GM15510 (cell line): ENCODE data around the gene TNMD.

Source experiments
- POLR2A ChIP-seq: IDR thresholded peaks from 3 replicates; pipeline ENCODE4 v1.6.1; 2011; ENCODE audit warnings: borderline replicate concordance; ENCODE audit not compliant: insufficient read length; ENCODE audit errors: extremely low read depth

The TNMD gene

DNA sequence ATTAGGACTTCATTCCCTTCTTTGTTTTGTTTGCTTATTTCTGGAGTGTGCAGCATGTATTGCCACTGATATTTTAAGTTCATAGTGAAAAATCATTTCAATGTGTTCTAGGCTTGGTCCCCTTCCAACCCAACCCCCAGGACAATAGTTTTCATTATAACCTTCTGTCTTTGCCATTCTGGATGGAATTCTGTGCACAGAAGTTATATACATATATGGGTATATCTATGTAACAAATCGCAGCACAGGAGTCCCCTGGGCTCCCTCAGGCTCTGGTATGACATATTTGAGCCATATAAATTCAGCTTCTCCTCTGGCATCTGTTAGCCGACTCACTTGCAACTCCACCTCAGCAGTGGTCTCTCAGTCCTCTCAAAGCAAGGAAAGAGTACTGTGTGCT is at the start of gene TNMD:
TNMD (plus strand) TSS at position 326 of the 400 bp plus-strand sequence. CDS start 83 bp downstream, outside the sequence.
- TF ChIP-seq POLR2A, result no peak

DNA sequence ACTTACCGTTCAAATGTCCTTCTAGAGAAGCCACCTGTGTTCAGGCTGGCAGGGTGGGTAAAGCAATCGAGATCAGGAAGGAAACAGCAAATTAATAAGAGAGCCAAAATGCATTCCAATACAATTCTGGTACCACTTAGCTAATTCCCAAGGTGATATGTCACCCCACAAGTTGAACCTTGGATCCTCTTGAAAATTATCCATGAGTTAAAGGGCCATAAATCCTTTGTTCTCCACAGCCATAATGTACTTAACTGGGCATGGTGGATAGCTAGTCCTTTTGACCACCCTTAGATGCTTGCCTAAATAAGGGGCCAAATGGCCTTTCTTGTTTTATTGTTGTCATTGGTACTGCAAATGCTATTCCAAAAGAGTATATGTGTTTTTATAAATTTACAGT is 2.0 kb downstream of the TNMD start:
- no peak for TF ChIP-seq POLR2A

DNA sequence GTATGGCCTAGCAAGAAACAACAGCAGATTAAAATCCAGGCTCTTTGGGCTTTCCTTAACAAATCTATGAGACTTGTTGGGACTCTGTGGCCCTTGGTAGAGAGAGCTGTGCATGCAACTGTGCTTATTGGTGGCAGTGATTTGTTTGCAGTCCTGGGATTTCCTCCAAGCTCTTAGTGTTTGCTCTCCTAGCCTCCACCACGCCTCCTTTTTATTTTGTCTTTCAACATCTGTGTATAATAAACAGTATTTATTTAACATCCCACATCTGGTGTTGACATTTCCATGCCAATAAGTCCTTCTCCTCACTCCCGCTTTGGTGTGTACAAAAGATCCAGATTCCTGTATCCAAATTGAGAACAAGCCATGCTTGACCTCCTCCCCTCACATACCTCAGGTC is 3.1 kb downstream of the TNMD start:
- TF ChIP-seq POLR2A, result no peak

DNA sequence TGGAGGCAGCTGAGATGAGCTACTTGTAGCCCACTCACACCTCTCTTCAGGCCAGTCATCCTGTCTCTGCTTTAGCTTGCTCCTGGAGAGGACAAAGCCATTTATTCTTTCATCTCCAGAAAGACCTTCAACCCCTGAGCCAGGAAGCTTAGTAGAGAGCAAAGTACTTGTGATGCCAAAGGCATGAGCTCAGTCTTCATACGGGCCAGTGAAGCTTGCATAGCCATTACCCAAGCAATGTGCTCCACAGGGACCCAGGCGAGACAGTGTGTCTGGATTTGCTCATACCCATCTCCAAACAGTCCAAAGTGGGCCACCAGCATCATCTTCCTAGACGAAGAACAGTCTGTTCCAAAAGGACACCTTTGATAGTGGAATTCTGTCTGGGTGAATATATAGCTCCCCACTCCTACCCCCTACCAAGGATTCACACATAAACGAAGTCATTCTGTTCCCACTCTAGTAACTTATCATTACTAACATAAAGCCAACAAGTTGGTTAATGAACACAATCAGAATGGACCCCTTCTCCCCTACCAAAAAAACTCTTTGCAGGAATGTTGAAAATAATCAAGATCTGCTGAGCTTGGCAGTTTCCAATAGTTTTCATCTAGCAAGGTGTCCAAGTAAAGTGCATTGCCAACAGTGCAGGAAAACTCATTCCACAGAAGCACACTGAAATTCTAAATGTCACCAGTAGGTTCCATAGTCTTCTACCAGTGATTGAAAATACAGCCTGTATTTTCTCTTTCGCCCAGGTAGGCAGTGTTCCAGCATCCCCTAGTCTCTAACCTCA is 6.7 kb downstream of the TNMD start:
- no peak for TF ChIP-seq POLR2A

DNA sequence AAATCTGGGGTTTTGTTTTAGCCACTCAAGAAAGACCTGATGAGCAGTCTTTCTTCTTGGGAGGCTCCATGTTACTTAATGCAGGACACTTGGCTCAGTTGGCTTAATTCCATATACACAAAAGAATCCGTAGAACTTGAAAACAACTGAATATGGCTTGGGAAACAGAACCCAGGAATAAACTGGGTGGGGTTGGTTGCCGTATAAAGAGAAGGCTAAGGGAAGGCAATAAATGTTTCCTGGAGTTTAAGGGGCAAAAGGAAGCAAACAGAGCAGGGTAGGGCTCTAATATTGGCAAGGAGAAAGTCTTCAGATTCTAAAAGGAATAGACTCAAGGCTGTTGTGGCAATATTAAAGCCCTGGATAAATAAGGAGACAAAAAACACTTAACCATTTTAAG is 8.4 kb downstream of the TNMD start:
- no peak for TF ChIP-seq POLR2A

DNA sequence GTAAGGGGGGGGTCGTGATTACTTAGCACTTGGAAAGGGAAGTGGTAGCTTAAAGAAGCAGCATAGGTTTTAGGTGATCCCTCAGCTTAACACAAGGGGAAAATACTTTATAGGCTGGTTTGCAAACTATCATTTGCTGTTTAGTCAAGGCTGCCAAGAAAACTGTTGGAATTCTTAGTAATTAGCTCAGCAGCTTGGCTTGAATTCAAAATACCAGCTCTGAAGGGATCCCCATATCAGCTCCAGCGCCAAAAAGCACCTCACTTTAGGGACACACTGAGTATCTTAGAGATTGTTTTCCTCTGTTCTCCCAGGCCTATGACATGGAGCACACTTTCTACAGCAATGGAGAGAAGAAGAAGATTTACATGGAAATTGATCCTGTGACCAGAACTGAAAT is 8.8 kb downstream of the TNMD start:
- TF ChIP-seq POLR2A, result no peak

DNA sequence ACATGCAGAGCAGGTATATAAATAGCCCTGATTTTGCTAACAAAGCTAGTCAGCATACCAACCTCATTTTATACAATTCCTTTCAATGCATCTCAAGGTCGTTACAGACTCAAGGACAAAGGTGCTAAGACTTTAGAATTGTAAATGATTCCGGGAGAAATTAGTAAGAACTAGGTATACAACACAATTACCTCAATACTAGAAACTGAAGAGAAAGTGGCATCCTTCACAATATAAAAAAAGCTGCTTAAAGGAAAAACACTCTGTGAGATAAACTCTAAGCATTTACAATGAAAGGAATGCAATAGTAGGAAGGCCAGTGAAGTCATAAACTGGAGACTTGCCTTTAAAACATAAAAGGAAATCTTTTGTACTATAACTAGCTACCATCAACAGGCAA is 11.9 kb downstream of the TNMD start:
- TF ChIP-seq POLR2A, result no peak

DNA sequence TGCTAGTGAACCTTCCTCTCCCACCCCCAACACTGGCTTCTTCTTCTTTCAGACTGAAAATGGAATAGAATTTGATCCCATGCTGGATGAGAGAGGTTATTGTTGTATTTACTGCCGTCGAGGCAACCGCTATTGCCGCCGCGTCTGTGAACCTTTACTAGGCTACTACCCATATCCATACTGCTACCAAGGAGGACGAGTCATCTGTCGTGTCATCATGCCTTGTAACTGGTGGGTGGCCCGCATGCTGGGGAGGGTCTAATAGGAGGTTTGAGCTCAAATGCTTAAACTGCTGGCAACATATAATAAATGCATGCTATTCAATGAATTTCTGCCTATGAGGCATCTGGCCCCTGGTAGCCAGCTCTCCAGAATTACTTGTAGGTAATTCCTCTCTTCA is 14.7 kb downstream of the TNMD start:
- TF ChIP-seq POLR2A, result no peak

DNA sequence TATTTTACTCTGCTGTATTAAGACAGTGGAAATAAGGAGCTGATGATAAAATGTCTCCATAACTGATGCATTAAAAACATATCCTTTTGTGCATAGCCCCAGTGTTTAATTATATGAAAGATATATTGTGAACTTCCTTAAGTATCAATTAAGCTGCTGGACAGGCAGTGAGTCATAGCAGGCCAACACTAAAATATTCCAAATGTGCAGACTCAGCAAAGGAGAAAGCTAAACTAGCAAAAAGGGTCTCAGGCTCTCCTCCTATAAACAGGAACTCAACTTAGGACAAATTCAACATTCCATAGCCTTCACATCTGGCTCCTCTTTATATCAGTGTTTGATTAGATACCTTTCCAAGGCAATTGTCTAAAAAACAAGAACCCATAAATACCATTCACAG is 15.6 kb downstream of the TNMD start:
- TF ChIP-seq POLR2A, result no peak

DNA sequence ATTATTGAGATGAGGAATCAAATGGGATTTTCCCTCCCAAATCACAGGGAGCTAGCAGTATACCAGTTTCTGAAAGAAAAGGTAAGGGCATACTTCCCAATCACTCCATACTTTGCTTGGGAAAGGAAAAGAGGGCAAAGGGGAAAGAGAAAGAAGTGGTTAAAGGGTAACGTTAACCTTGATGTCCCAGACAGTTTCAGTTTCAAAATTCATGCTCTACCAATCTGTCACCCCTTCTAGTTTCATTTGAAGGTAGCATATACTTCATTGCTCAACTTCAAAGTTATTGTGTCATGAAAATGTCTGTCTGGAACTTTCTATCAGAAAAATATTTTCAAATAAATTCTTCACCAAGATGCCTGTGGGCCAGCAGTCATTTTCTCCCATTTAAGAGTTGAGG is 16.0 kb downstream of the TNMD start:
- no peak for TF ChIP-seq POLR2A

DNA sequence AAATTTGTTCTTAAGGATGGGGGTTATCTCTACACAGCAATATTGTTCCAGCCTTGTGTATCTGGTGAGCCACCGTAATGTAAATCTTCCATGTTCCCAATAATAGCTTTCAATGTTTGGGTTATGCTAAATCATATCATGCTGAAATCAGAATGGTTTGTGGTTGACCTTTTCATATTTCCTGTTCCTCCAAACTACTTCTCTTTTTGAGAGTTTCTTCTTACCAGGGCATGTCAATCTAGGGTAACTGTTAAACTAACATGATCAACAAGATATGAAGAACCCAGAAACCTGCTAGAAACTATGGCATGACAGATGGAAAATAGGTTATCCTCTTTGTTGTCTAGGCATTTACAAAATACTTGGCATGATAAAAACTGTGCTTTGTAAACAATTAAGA is 22.0 kb downstream of the TNMD start:
- TF ChIP-seq POLR2A, result no peak

DNA sequence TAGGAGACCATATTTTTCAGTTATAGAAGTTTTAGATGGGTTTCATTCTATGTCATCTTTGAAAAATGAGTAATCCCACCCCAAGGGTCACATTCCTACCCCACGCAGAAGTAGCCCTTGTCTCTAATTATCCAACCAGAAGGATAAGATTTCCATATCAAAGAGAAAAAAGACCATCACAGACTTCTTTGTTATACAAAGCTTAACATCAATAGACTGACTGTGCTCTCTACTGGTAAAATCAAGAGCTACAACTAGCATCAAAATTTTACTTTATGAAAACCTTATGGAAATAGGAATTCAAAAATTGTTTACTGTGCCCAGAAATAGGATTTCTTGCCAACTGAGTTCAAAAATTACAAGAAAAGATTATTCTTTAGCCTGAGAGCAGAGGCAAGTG is 24.9 kb downstream of the TNMD start:
- TF ChIP-seq POLR2A, result no peak

DNA sequence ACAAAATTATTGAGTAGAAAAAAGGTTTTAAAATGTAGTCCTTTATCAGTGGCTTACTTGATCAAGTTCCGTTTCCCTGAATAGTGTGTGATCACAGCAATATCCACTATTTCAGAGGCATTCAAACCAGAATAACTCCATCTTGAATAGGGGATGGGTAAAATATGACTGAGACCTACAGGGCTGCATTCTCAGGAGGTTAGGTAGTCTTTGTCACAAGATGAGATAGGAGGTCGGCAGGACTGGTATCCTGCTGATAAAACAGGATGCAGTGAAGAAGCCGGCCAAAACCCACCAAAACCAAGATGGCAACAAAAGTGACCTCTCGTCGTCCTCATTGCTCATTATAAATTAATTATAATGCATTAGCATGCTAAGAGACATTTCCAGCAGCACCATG is 27.2 kb downstream of the TNMD start:
- no peak for TF ChIP-seq POLR2A

DNA sequence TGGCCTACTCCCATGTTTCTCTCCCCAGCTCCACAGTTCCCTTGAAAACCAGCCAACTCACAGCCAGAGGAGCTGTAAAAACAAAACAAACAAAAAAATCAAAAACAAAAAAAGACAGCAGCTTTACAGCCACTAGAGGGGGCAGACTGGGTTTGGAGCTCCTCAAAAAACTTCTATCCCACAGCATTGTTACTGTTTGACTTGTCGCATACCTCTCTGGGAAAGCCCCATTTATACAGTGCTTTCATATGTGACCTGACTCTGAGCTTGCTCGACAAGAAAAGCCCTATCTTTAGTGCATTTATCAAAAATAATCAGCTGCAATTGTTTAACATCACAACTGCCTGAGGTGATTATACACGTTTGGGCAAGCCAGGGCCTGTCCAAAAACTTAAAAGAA is 30.3 kb downstream of the TNMD start:
- no peak for TF ChIP-seq POLR2A

DNA sequence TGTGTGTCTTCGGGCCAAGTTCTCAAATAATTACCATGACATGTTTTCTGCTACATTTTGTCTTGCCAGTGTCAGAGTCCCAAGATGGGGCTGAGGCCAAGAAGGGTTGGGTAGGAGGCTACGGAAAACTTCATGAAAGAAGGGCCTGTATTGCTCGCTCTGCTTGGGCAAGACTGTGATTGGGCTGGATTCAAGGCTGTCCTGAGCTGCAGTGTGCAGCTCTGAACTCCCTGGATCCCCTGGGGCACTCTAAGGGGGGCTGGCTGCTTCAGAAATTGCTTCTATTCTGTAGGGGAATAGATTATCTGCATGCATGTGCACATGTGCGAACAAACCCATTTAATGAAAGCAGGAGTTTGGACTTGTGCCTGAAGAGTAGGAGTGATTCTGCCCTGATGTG is 38.3 kb downstream of the TNMD start:
- TF ChIP-seq POLR2A, result no peak

DNA sequence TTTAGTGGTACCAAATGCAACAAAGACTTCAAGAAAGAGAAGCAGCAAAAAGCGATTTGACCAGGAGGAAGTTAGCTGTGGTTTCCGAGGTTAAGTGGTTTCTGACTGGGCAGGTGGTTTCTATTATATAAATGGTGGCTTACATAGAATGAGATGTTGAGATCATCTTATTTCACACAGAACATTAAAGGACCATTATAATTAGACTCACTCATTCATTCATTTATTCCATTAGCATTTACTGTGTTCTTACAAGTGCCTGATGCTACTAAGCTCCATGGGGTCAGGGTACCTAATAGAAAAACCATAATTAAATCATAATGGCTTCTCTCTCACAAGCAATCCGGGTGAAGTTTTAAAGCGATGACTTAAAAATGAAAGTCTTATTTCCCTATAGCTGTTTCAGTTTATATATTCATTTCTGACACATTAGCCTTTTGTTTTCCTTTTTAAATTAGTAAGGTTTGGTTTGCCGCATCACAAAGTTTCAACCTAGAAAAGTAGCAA is 41.3 kb downstream of the TNMD start:
- no peak for TF ChIP-seq POLR2A
